ENCODE measurements around the gene FAM53A.

- TF ChIP-seq BHLHE40 (IDR thresholded peaks at IDR 0.05; ENCODE audit: borderline replicate concordance), result no peak
- TF ChIP-seq ZNF384 (IDR thresholded peaks at IDR 0.05), result no peak
- no peak for TF ChIP-seq FOXA1 (IDR thresholded peaks at IDR 0.05)
Observed at GRCh38 chr4:1638873-1639272, 45.2 kb downstream of the FAM53A start.
